HPDE6-E6E7 (cell line): ENCODE results near the gene GNB4.

Experiments
- DNase-seq: peaks from one replicate; pipeline ENCODE4 v3.0.0; 2011; ENCODE audit warnings: missing footprints; ENCODE audit errors: extremely low spot score

Gene GNB4

GRCh38 chr3:179451265-179452175, at the start of gene GNB4:
GNB4 (minus strand) TSS chr3:179451470; CDS start chr3:179426200, 25,270 bp downstream.
- peak; percentile 74 for DNase-seq

DNA sequence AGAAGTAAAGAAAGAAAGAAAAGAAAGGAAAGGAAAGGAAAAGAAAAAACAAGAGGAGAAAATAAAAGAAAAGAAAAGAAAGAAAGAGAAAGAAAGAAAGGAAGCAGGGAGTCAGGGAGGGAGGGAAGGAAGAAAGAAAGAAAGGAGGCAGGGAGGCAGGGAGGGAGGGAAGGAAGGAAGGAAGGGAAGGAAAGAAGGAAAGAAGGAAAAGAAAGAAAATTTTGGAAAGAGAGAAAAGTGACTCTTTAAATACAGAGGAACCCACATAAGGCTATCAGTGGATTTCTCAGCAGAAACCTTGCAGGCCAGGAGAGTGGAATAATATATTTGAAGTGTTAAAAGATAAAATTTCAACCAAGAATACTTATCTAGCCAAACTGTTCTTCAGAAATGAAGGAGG, 44.2 kb upstream of the GNB4 start:
- no peak for DNase-seq

- DNase-seq, result no peak
Observed at GRCh38 chr3:179493260-179493659, 42.0 kb upstream of the GNB4 start.

GRCh38 chr3:179488213-179488612, 36.9 kb upstream of the GNB4 start:
- DNase-seq, result no peak

DNA sequence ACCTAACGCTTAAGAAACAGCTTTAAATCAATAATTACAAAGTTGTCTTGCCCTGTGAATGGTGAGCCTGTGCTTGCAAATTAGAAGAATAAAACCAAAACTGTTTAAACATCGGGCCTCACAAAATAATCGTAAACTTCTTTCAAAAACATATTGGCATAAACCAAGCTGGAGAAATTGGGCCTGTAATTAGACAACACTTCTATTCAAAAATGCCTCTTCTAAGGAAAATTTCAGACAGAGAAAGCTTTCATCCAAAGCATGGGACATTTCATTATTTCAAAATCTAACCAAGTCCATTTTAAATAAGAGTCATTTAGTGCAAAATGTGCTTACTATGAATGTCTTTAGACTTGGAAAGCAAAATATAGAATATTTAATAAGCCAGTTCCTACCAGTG, 35.5 kb upstream of the GNB4 start:
- DNase-seq, result no peak

- no peak for DNase-seq
Observed at GRCh38 chr3:179482857-179483256, 31.6 kb upstream of the GNB4 start.

- DNase-seq, result no peak
Observed at GRCh38 chr3:179476215-179476614, 24.9 kb upstream of the GNB4 start.

DNA sequence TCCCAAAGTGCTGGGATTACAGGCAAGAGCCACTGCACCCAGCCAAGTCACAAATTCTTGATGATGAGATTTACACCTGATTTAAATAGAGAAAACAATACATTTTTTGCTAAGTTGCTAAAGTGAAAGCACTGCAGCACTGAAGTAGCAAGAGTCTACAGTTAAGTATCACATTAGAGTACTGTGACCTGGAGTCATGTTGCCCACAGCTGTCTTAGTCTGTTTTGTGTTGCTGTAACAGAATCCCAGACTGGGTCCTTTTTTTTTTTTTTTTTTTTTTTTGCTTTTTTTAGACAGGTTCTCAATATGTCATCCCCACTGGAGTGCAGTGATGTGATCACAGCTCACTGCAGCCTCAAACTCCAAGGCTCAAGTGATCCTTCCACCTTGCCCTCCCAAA, 23.2 kb upstream of the GNB4 start:
- DNase-seq, result no peak

DNA sequence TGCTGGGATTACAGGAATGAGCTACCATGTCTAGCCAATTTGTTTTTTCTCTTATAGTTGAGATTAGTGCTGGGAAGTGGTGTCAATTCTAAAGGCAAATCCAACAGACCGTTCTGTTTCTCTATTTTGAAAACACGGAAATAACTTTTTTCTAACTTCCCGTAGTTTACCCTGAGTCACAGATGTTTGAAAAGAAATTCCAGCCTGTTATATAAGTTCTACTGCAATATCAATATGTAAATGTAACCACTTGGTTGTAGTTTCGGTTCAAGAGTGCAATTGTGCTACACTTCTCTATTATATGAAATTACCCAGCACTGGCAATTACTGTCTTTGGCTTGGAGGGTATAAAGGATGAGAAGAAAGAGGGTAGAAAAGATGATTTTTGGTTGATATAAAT, 22.3 kb upstream of the GNB4 start:
- DNase-seq, result no peak

DNA sequence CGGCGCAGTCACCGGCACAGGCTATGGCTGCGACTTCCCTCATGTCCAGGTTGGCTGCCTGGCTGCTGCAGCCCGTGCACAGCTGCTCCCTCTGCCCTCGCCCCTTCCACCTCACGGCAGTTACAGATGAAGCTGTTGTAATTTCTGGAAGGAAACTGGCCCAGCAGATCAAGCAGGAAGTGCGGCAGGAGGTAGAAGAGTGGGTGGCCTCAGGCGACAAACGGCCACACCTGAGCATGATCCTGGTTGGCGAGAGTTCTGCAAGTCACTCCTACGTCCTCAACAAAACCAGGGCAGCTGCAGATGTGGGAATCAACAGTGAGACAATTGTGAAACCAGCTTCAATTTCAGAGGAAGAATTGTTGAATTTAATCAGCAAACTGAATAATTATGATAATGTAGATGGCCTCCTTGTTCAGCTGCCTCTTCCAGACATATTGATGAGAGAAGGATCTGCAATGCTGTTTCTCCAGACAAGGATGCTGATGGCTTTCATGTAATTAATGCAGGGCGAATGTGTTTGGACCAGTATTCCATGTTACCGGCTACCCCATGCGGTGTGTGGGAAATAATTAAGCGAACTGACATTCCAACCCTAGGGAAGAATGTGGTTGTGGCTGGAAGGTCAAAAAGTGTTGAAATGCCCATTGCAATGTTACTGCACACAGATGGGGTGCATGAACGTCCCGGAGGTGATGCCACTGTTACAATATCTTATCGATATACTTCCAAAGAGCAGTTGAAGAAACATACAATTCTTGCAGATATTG, 13.2 kb upstream of the GNB4 start:
- DNase-seq, result no peak

DNA sequence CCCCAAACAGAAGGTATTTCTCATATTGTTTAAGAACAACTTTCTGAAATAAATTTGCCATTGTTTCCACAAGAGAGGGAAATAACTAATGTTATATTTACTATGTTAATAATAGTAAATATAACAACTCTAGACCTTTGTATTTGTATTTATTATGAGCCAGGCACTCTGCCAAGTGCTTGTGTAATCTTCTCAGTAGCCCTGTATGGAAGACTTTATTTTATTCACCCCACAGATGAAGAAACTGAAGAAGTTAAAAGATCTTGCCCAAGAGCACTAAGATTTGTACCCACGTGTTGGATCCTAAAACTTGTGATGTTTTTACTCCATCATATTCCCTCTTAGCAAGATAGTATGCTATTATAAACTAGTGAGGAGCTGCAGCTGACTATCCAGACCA, 12.0 kb upstream of the GNB4 start:
- no peak for DNase-seq

- no peak for DNase-seq
Observed at GRCh38 chr3:179460260-179460659, 9.0 kb upstream of the GNB4 start.

GRCh38 chr3:179455954-179456353, 4.7 kb upstream of the GNB4 start:
- DNase-seq, result no peak

DNA sequence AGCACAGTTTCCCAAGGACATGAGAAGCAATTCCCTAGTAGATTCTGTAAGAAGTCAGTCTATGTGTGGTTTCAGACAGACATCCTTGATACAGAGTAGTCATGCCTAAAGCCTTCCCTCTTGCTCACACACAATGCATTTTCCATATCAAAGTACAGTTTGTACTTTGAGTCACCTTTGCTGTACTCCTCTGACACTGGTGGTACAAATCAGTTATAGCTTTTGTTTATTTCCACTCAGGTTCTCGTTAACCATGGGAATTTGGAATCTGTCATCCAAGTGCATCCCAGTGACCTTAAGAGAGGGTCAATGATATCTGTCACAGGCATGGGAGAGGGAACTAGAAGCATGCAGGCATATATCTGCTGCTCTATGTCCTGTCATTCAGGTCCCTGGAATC, 3.6 kb upstream of the GNB4 start:
- no peak for DNase-seq

GRCh38 chr3:179453967-179454366, 2.7 kb upstream of the GNB4 start:
- no peak for DNase-seq

DNA sequence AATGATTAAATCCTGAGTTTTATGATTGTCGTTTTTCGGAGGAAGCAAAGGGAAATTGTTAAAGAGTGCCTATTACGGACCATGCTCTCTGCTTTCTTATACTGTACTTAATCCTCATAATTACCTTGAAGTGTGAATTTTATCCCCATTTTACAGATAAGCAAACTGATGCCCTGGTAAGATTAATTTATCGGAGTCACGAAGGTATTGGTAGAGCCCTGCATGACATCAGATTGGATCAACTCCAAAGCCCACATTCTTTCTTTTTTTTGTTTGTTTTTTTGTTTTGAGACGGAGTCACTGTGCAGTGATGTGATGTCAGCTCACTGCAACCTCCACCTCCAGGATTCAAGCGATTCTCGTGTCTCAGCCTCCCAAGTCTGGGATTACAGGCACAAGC, 1.6 kb upstream of the GNB4 start:
- no peak for DNase-seq

GRCh38 chr3:179452176-179452564, 900 bp upstream of the GNB4 start:
- no peak for DNase-seq

DNA sequence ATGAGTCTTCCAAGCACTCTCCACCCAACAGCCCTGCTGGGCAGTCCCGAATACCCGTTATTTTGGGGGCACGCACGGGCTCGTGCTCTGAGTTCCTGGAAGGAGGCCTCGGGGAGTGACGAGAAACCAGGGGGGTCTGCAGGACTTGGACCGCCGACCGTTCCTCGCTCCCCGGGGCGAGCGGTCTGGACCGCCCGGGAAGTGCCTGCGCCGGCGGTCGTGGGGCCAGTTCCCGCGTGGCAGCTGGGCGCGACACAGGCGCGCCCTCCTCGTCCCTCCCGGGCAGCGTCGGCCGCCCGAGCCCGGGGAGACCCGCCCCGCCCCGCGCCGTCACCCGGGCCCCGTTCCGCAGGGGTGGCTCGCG, 387 bp downstream of the GNB4 start:
- peak; percentile 23 for DNase-seq

DNA sequence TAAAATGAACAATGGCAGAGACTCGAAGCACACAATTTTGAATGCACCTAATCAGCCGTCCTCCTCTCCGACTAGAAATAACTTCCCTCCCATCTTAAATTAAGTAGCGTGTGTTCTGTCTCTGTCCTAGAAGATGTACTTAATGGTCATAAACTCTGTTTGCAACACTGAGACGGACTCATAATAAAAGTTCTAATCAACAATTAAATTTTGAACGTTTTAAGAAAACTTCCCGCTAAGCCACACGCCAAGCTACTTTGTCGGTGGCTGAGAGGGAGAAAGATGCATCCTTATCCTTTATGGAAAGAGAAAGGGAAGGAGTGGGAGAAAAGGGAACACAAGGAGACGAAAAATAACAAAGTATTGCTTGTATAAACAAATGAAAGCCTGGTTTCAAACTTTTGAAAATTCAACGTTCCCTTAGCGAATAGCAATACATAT, 989 bp downstream of the GNB4 start:
- no peak for DNase-seq

DNA sequence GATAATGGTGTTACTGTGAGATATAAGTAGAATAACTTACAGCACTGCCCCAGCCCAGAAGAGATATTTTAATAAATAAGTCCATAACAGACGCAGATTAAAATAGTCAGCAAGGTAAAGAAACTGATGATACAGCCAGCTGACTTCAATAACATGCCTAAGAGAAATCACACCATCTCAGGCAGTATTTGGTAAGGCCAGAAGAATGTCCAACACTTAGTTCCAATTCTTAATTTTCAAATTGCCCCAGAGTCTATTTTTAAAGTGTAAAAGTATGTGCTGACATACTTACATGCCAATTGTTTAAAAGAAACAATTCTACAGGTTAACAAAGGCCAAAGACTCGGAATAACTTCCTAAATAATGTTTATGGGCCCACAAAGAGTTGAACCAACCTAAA, 1.6 kb downstream of the GNB4 start:
- no peak for DNase-seq

- no peak for DNase-seq
Observed at GRCh38 chr3:179447251-179447650, 4.0 kb downstream of the GNB4 start.

DNA sequence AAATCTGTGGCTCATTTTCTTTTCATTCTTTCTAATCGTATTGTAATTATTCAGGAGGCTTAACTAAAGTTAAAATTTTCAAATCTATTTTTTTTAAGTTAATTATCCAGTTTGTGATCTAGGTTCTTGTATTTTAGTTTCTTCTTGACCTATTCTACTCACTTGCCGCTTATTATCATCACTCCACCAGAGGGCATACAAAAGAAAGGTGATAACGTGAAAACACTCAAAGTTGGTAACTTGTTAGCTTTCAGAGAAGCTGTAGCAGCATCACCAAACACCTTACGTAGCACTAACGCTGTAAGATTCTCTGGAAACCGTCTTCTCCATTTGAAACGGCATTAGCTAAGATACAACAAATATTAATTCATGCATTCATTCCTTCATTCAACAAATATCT, 4.8 kb downstream of the GNB4 start:
- no peak for DNase-seq

DNA sequence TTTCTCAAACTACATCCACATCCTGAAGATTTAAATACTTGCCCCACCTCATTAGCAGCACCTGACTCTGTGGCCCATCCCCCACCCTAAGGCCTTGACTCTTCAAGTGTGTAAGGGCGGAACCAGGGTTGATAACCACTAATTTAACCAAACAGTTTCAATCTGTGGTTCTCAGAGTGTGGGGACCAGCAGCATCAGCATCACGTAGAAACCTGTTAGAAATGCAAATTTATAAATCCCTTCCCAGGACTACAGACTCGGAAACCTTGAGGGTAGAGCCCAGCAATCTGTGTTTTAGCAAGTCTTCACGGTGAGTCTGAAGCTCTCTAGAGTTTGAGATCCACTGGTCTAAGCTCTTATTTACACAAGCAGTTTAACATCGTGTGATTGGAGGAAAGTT, 12.4 kb downstream of the GNB4 start:
- DNase-seq, result no peak
